GM21515 (cell line): ENCODE data around the gene GCHFR.
A peak's percentile ranks its signal among the peaks of the same experiment; 100 is the strongest.

Source experiments
- ATAC-seq: cut with Tn5 transposase; IDR thresholded peaks from one replicate; pipeline ENCODE4 v1.9.1; 2021; ENCODE audit not compliant: unreplicated experiment

GCHFR gene

GRCh38 chr15:40763801-40764628 lies at the start of gene GCHFR:
GCHFR (plus strand) TSS chr15:40764068; CDS start chr15:40764181, 113 bp downstream.
- peak; percentile 52 for ATAC-seq

- ATAC-seq: no peak
Measured at GRCh38 chr15:40714144-40714543, 49.7 kb upstream of the GCHFR start.

GRCh38 chr15:40716165-40716564 lies 47.7 kb upstream of the GCHFR start:
- no peak for ATAC-seq

GRCh38 chr15:40721701-40722100 lies 42.2 kb upstream of the GCHFR start:
- ATAC-seq: no peak

- no peak for ATAC-seq
Measured at GRCh38 chr15:40722354-40722753, 41.5 kb upstream of the GCHFR start.

GRCh38 chr15:40722934-40723333 lies 40.9 kb upstream of the GCHFR start:
- no peak for ATAC-seq

GRCh38 chr15:40723919-40724318 lies 39.9 kb upstream of the GCHFR start:
- no peak for ATAC-seq

- no peak for ATAC-seq
Measured at GRCh38 chr15:40731034-40731433, 32.8 kb upstream of the GCHFR start.

- no peak for ATAC-seq
Measured at GRCh38 chr15:40736575-40736974, 27.3 kb upstream of the GCHFR start.

- ATAC-seq: no peak
Measured at GRCh38 chr15:40737048-40737447, 26.8 kb upstream of the GCHFR start.

- ATAC-seq: no peak
Measured at GRCh38 chr15:40739047-40739446, 24.8 kb upstream of the GCHFR start.

- ATAC-seq: no peak
Measured at GRCh38 chr15:40739854-40740253, 24.0 kb upstream of the GCHFR start.

- ATAC-seq: no peak
Measured at GRCh38 chr15:40743485-40743901, 20.4 kb upstream of the GCHFR start.

GRCh38 chr15:40743921-40744814 lies 19.7 kb upstream of the GCHFR start:
- no peak for ATAC-seq

- no peak for ATAC-seq
Measured at GRCh38 chr15:40744815-40745152, 19.1 kb upstream of the GCHFR start.

GRCh38 chr15:40746916-40747418 lies 16.9 kb upstream of the GCHFR start:
- no peak for ATAC-seq

- no peak for ATAC-seq
Measured at GRCh38 chr15:40747685-40748631, 15.9 kb upstream of the GCHFR start.

GRCh38 chr15:40749151-40749630 lies 14.7 kb upstream of the GCHFR start:
- ATAC-seq: no peak

GRCh38 chr15:40750885-40751284 lies 13.0 kb upstream of the GCHFR start:
- ATAC-seq: no peak

- no peak for ATAC-seq
Measured at GRCh38 chr15:40751745-40752144, 12.1 kb upstream of the GCHFR start.

- peak; percentile 3 for ATAC-seq
Measured at GRCh38 chr15:40754574-40754882, 9.3 kb upstream of the GCHFR start.
